ENCODE results near the gene CSRNP3.

Gene CSRNP3

DNA sequence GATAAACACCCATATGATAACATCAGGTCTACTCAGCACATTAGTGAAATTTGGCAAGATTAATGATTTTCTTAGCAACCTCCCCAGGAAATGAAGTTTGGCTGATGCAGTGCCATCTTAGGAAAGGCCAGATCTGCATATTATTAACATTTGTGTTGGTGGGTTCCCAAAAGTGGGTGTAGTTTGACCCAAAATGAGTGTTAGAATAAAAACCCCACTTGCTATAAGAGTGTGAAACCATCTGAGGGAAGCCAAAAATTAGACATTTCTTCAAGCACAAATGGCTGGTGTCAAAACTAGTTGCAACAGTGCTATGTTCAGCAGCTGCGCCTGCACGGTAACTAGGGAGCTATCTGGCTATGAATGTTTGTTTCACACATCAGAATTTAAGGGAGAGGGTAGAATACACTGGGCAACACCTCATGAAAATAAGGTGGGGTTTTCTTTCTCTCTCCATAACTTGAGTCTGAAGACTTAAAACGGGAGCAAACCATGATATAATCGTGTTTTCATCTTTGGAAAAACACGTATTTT is 15.9 kb upstream of the CSRNP3 start:
- DNase-seq (ENCODE audit: low read depth, low spot score), result no peak
- H3K4me3 ChIP-seq, result peak overlapping the region; percentile 6; the same call in 1 of the 2 replicates
- no peak; the same call in 1 of the 2 replicates for TF ChIP-seq POLR2AphosphoS5 (IDR thresholded peaks at IDR 0.05; ENCODE audit: borderline replicate concordance, low read depth, low read length)
- no peak for TF ChIP-seq EZH2 (IDR thresholded peaks at IDR 0.05)
- no peak for TF ChIP-seq FOXP2 (optimal IDR thresholded peaks at IDR 0.05; ENCODE audit: control extremely low read depth, extremely low read length, insufficient read depth)
- H3K9ac ChIP-seq (ENCODE audit: insufficient read length), result peak overlapping the region; percentile 40
- H3K9me3 ChIP-seq (ENCODE audit: low read depth, low read length), result peaks cover 19% of the 10 kb centered on the region
- peaks cover 11% of the 10 kb centered on the region for H3K36me3 ChIP-seq (ENCODE audit: insufficient read depth, low read length)
- peak overlapping the region; percentile 99 for H3K27ac ChIP-seq

DNA sequence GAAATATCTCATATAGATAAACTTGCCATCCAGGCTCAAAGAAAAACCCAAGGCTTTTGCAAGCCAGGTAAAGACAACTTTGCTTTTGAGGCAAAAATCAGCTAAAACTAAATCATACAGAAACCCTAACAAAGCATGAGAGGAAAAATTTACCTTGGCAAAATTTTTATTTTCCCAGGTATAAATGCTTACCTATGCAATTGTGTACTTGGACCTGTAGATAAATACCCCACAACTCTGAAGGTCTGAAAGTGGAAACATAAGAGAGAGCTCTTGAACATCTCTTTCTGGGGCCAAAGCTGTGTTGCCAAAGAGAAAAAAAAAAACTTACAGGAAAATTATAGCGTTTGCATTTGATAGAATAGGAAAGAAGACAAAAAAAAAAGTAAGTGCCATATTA is 14.6 kb upstream of the CSRNP3 start:
- DNase-seq (ENCODE audit: low read depth, low spot score), result no peak
- Histone ChIP-seq H3K27ac (no peak overlapping the region), H3K9ac (ENCODE audit: insufficient read length) (no peak overlapping the region), H3K4me3 (no peak overlapping the region), H3K36me3 (ENCODE audit: insufficient read depth, low read length) (peaks cover 11% of the 10 kb centered on the region), H3K9me3 (ENCODE audit: low read depth, low read length) (peaks cover 19% of the 10 kb centered on the region)
- TF ChIP-seq FOXP2 (optimal IDR thresholded peaks at IDR 0.05; ENCODE audit: control extremely low read depth, extremely low read length, insufficient read depth) (no peak), POLR2AphosphoS5 (IDR thresholded peaks at IDR 0.05; ENCODE audit: borderline replicate concordance, low read depth, low read length) (no peak), EZH2 (IDR thresholded peaks at IDR 0.05) (no peak)

DNA sequence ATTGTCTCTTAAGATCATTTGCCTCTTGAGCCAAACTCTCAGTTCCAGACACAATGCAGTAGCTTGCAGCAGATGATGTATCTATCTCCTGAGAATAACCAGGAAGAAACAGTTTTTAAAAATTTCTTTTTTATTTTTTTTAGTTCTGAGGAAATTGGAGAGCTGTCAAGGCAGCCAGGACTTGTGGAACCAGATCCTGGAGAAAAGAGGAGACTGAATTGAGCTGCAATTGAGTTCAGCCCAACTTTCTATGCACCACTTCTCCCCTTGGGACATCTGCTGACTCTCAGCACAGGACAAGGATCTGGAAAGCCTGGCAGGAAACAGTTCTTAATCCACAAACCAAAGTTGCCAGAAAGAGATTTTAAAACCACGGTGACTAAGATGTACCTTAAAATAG is 13.5 kb upstream of the CSRNP3 start:
- Histone ChIP-seq H3K36me3 (ENCODE audit: insufficient read depth, low read length) (peaks cover 11% of the 10 kb centered on the region), H3K9me3 (ENCODE audit: low read depth, low read length) (peaks cover 19% of the 10 kb centered on the region), H3K4me3 (no peak overlapping the region), H3K27ac (no peak overlapping the region), H3K9ac (ENCODE audit: insufficient read length) (no peak overlapping the region)
- TF ChIP-seq EZH2 (IDR thresholded peaks at IDR 0.05) (no peak), POLR2AphosphoS5 (IDR thresholded peaks at IDR 0.05; ENCODE audit: borderline replicate concordance, low read depth, low read length) (no peak), FOXP2 (optimal IDR thresholded peaks at IDR 0.05; ENCODE audit: control extremely low read depth, extremely low read length, insufficient read depth) (no peak)
- DNase-seq (ENCODE audit: low read depth, low spot score), result no peak

DNA sequence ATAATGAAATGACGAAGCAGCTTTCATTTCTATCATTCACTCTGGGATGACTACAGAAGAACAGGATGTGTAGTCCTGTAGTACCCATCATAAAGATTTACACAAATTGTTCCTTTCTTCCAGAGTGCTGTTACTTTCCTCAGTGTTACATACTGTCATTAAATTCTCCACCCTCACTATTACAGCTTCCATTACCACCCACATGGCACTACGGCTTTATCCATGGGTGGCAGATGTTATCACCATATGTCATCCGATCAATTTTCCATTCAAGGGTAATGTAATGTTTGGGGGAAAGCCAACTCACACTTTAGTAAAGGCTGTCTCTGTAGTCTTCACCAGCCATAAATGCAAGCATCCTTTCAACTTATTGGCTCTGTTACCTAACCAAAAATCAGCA is 7.1 kb upstream of the CSRNP3 start:
- Histone ChIP-seq H3K4me3 (peak overlapping the region; percentile 59), H3K36me3 (ENCODE audit: insufficient read depth, low read length) (no peaks in the 10 kb centered on the region), H3K27ac (peak overlapping the region; percentile 59), H3K9ac (ENCODE audit: insufficient read length) (no peak overlapping the region), H3K9me3 (ENCODE audit: low read depth, low read length) (0 out of 2 replicates have a peak, but pooled peaks cover 4% of the 10 kb centered on the region)
- DNase-seq (ENCODE audit: low read depth, low spot score), result no peak
- no peak; the same call in 1 of the 2 replicates for TF ChIP-seq POLR2AphosphoS5 (IDR thresholded peaks at IDR 0.05; ENCODE audit: borderline replicate concordance, low read depth, low read length)
- TF ChIP-seq FOXP2 (optimal IDR thresholded peaks at IDR 0.05; ENCODE audit: control extremely low read depth, extremely low read length, insufficient read depth), result no peak
- no peak for TF ChIP-seq EZH2 (IDR thresholded peaks at IDR 0.05)

DNA sequence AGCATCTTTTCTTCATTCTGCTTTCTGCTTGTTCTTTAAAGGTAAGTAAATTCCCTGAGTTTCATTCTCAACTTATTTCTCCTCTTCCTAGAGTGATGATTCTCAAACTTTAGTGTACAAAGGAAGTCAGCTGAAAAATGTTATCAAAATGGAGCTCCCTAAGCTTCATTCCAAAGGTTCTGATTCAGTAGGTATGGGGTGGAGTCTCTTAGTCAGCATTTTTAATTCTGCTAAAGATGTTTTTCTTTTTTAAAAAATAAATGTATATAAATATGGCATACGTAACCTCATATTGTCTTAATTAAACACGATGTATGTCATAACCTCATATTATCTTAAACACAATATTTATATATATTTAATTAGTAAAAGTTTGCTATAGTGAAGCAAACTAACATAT is 3.1 kb upstream of the CSRNP3 start:
- no peak overlapping the region for H3K4me3 ChIP-seq
- no peak overlapping the region for H3K9ac ChIP-seq (ENCODE audit: insufficient read length)
- no peak overlapping the region for H3K27ac ChIP-seq
- no peaks in the 10 kb centered on the region for H3K36me3 ChIP-seq (ENCODE audit: insufficient read depth, low read length)
- TF ChIP-seq POLR2AphosphoS5 (IDR thresholded peaks at IDR 0.05; ENCODE audit: borderline replicate concordance, low read depth, low read length) (no peak), EZH2 (IDR thresholded peaks at IDR 0.05) (no peak), FOXP2 (optimal IDR thresholded peaks at IDR 0.05; ENCODE audit: control extremely low read depth, extremely low read length, insufficient read depth) (no peak)
- no peak for DNase-seq (ENCODE audit: low read depth, low spot score)
- H3K9me3 ChIP-seq (ENCODE audit: low read depth, low read length), result no peaks in the 10 kb centered on the region

DNA sequence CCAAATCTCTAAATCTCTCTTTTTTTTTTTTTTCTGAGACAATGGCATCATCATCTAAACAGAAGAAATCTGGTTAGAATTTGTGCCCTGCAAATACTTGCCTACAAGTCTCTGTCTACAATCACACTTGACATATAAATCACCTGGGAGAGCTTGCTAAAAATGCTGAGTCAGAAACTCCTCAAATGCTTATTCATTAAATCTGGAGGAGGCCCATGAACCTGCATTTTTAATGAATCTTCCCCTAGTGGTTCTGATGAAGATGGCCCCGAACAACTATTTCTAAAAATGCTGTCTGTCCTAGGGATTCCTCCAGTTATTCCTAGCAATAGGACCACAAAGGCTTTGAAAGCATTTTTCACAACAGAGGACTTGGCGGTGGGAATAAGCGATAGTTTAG is 1.6 kb upstream of the CSRNP3 start:
- Histone ChIP-seq H3K9ac (ENCODE audit: insufficient read length) (no peak overlapping the region), H3K27ac (peak overlapping the region; percentile 80), H3K36me3 (ENCODE audit: insufficient read depth, low read length) (no peaks in the 10 kb centered on the region), H3K4me3 (no peak overlapping the region), H3K9me3 (ENCODE audit: low read depth, low read length) (no peaks in the 10 kb centered on the region)
- TF ChIP-seq POLR2AphosphoS5 (IDR thresholded peaks at IDR 0.05; ENCODE audit: borderline replicate concordance, low read depth, low read length) (no peak), FOXP2 (optimal IDR thresholded peaks at IDR 0.05; ENCODE audit: control extremely low read depth, extremely low read length, insufficient read depth) (no peak), EZH2 (IDR thresholded peaks at IDR 0.05) (no peak)
- DNase-seq (ENCODE audit: low read depth, low spot score), result no peak

DNA sequence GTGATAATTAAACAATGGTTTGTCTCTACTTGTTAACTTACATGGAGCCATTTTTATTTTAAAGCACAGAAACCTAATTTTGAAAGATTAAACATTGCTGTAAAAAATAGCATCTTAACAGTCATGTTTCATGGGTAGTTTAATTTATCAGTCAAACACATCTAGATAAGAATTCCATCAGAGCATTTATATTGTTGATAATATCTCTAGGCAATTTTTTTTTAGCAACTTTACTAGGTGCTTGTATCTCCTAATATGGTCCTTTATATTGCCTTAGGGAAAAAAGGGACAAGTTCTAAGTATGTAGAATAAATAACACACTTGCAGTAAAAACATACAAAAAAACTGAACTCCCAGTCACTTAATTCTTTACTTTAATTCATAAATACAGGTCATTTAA is 863 bp downstream of the CSRNP3 start:
- no peaks in the 10 kb centered on the region for H3K36me3 ChIP-seq (ENCODE audit: insufficient read depth, low read length)
- peak overlapping the region; percentile 91 for H3K27ac ChIP-seq
- H3K9ac ChIP-seq (ENCODE audit: insufficient read length), result peak overlapping the region; percentile 61
- DNase-seq (ENCODE audit: low read depth, low spot score), result no peak
- TF ChIP-seq FOXP2 (optimal IDR thresholded peaks at IDR 0.05; ENCODE audit: control extremely low read depth, extremely low read length, insufficient read depth), result no peak
- no peak for TF ChIP-seq POLR2AphosphoS5 (IDR thresholded peaks at IDR 0.05; ENCODE audit: borderline replicate concordance, low read depth, low read length)
- TF ChIP-seq EZH2 (IDR thresholded peaks at IDR 0.05), result no peak
- H3K4me3 ChIP-seq, result peak overlapping the region; percentile 81
- no peaks in the 10 kb centered on the region for H3K9me3 ChIP-seq (ENCODE audit: low read depth, low read length)

DNA sequence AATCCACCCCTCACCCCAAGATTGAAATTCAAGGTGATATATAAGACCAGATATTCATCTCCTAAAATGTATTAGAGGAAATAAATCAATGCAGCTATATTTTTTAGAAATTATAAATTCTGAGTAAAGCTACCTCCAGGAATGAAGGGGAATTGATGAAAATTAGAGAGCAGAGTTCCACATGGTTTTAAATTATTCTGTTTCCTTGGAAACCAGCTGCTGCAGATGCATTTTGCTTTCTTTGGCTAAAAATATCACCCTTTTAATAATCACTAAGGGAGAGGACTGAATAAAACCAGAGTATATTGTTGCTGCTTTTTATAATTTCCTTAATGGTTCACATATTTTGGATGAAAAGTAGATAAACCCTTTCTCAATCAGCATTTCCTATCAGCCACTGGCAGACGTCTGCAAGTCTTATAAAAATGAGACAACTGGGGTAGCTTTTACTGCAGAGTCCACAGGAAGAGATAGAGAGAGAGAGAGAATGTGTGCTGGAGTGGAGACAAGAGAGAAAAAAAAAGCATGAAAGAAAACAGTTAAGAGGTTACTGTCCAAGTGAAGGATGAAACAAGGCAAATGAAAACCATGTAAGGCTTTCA is 2.0 kb downstream of the CSRNP3 start:
- Histone ChIP-seq H3K9me3 (ENCODE audit: low read depth, low read length) (no peaks in the 10 kb centered on the region), H3K4me3 (peak overlapping the region; percentile 81), H3K36me3 (ENCODE audit: insufficient read depth, low read length) (no peaks in the 10 kb centered on the region), H3K27ac (peak overlapping the region; percentile 91), H3K9ac (ENCODE audit: insufficient read length) (no peak overlapping the region)
- no peak for DNase-seq (ENCODE audit: low read depth, low spot score)
- TF ChIP-seq POLR2AphosphoS5 (IDR thresholded peaks at IDR 0.05; ENCODE audit: borderline replicate concordance, low read depth, low read length) (no peak; the same call in 1 of the 2 replicates), EZH2 (IDR thresholded peaks at IDR 0.05) (no peak), FOXP2 (optimal IDR thresholded peaks at IDR 0.05; ENCODE audit: control extremely low read depth, extremely low read length, insufficient read depth) (no peak)

Data from SK-N-MC (cell line).